Esophagus muscularis mucosa (tissue), 3 donors: ENCODE measurements around the gene SHB.

ENCODE experiments used
- CTCF ChIP-seq, 3 experiments: fragments of 200-600 bp in 2 of 3; fragments of 450-650 bp in 1 of 3; sonication (generic) in 2 of 3; IDR thresholded peaks; one replicate each; pipeline ENCODE4 v1.5.1; 2017 to 2019; ENCODE audit warnings: antibody characterized with exemption in 3 of 3, mild to moderate bottlenecking in 2 of 3, moderate library complexity in 1 of 3
- POLR2A ChIP-seq: fragments of 450-650 bp; IDR thresholded peaks from one replicate; pipeline ENCODE4 v1.6.1; 2017; ENCODE audit warnings: antibody characterized with exemption, moderate library complexity, mild to moderate bottlenecking, low read depth

- TF ChIP-seq CTCF (IDR thresholded peaks at IDR 0.05) (no peak), POLR2A (no peak)
Observed at GRCh38 chr9:38101423-38101822, 32.4 kb upstream of the SHB start.
